CD4-positive, alpha-beta T cell treated with Interleukin-4 for 4 hours (primary cell): Measurements from ENCODE around the gene ADARB2.
"Not testable (repeated sequence)": the region's sequence is repeated elsewhere in the genome, so short reads cannot be mapped to it uniquely, and the experiment has no call there.

Source experiments
- DNase-seq: peaks from one replicate; pipeline ENCODE4 v3.0.0-alpha.2; 2020

ADARB2 gene

GRCh38 chr10:1476455-1476803, 260.9 kb downstream of the ADARB2 start:
- DNase-seq, result no peak

GRCh38 chr10:1475771-1476454, 261.4 kb downstream of the ADARB2 start:
- DNase-seq, result no peak

- no peak for DNase-seq
Measured at GRCh38 chr10:1475098-1475591, 262.2 kb downstream of the ADARB2 start.

- no peak for DNase-seq
Measured at GRCh38 chr10:1474376-1475097, 262.8 kb downstream of the ADARB2 start.

- no peak for DNase-seq
Measured at GRCh38 chr10:1473874-1474273, 263.5 kb downstream of the ADARB2 start.

DNA sequence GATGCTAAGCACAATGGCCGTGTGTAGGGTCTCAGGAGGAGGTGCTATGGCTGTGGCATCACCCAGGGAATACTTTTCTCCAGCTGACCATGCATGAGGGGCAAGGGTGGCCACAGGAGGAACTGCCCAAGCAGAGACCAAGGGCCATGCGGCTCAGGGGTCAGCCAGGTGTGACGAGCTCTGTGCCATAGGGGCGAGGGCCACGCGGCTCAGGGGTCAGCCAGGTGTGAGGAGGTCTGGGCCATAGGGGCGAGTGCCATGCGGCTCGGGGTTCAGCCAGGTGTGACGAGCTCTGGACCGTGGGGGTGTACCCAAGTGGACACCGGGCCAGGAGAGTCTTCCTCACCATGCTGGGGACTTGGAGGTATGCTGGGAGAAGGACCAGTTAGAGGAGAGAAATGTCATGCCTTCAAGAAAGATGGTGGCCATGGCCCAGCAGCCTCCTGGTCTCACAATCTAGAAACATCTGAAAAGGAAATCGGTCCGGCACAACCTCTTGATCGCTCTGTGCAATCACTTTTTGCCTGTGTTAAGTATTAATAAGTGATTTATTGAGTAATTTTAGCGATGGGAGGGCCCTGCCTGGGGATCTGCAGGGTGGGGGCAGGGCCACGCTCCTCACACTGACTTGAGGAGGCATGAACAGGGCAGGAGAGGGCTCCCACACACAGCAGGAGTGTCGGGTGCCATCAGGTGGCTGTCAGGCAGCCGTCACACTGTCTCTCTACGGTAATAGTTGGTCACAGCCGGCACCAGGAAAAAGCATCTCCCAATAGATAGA, 265.0 kb downstream of the ADARB2 start:
- no peak for DNase-seq

- no peak for DNase-seq
Measured at GRCh38 chr10:1468811-1469210, 268.5 kb downstream of the ADARB2 start.

GRCh38 chr10:1467334-1468076, 269.8 kb downstream of the ADARB2 start:
- no peak for DNase-seq

- no peak for DNase-seq
Measured at GRCh38 chr10:1465993-1466764, 271.1 kb downstream of the ADARB2 start.

DNA sequence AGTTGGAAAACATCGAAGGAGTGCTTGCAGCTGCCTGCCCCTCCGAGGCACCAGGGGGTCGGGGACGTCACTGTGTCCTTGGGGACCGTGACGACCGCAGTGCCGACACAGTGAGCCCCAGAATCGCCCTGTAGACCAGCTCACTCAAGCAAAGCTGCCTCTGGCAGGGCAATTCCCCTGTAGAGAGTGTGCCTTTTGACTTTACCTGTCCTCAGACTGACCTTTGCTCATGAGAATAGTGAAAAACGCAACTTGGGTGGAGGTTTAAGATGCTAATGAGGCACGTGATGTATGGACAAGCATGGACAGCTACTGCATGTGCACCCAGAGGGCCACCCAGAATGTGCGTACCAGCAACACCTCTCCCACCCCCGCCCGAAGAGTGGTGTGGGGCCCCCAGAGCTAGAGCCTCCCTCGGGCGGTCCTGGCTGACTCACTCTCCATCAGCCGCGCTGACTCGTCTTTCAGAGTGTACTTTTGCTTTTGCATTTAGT, 271.9 kb downstream of the ADARB2 start:
- DNase-seq, result no peak

DNA sequence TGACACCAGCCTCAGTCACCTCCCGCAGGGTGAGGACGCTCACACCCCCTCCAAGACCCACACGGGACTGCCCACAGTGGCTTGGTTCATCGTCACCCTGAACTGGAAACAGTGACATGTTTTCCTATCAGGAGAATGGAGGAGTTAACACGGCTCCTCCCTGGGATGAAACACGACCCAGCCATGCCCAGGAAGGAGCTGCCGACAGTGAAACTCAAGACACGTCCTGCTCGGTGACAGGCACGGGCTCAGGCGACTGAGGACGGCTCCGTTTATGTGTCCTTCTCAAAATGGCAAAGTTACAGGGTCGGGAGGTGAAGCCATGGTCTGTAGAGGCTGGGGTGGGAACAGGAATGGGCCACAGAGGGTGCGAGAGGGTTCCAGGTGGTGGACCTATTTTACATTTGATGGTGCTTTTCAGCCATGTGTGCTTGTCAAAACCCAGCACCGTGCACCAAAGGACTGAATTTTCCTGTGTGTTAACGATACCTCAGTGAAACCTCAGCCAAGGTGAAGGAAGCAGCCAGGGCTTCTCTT, 272.4 kb downstream of the ADARB2 start:
- no peak for DNase-seq

GRCh38 chr10:1463971-1464370, 273.4 kb downstream of the ADARB2 start:
- DNase-seq, result not testable (repeated sequence)

GRCh38 chr10:1462994-1463633, 274.2 kb downstream of the ADARB2 start:
- no peak for DNase-seq

- no peak for DNase-seq
Measured at GRCh38 chr10:1462521-1462920, 274.8 kb downstream of the ADARB2 start.

DNA sequence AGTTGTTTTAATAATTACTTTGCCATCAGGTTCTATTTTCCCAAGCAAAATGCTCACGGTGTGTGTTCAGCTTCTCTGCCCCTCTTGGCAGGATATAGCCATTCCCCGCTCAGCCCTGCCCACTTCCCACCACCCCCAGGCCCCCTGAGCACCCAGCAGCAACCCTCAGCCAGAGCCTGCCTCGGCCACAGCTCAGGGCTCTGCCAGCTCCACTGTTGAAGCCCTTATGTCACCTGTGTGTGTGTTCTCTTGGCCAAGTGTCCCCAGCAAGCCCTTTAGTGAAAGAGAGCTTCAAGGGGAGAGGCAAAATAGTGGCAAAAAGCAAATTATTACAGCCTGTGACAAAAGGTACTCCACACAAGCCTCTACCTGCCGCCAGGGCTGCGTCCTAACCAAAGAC, 275.3 kb downstream of the ADARB2 start:
- no peak for DNase-seq

DNA sequence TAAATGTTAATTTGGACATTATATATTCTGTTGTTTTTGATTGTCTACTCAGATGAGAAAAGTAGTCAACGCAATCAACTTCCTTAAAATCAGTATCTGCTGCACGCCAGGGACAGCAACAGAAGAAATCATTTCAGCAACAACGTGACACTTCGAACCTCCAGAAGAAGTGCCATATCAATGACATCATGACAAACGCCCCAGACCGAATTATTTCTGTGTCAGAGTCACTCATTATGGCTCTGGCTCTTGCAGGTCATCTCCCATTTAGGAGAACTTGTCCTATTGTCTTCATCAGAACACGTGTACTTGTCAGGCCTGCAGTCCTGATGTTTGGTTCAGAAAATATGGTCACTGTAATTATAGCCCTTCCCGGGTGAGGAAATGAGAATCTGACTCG, 276.3 kb downstream of the ADARB2 start:
- no peak for DNase-seq

GRCh38 chr10:1459664-1460063, 277.7 kb downstream of the ADARB2 start:
- DNase-seq, result not testable (repeated sequence)

DNA sequence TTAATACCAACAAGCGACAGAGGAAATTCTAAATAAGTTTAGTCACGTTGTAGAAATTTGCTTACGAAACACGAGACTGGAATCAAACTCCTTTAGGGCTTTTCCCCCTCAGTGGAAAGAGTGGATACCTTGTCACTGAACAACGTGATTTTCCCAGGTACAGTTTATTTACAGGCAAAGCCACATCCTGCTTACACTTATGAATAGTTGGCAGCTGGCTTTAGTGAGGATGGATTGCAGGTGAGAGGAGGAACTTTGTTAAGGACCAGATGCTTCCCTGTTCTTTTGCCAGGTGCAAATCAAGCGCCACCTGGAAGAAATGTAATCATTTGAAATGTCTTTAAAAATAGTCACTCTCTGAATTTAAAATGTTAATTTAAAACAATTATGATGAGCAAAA, 282.4 kb downstream of the ADARB2 start:
- no peak for DNase-seq

DNA sequence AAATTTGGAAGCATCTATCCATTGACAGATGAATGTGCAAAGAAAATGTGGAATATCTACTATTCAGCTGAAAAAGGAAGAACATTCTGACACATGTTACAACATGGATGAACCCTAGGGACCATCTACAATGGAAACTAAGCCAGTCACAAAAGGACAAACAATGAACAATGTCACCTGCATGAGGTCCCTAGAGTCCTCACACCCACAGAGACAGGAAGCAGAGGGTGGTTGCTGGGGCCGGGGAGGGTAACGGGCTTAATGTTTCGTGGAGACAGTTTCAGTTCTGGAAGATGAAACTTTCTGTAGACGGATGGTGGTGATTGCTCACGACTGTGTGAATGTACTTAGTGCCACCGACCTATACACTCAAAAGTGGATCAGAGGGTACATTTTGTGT, 282.9 kb downstream of the ADARB2 start:
- DNase-seq, result no peak

GRCh38 chr10:1452777-1453176, 284.5 kb downstream of the ADARB2 start:
- DNase-seq, result no peak

GRCh38 chr10:1451941-1452340, 285.4 kb downstream of the ADARB2 start:
- DNase-seq, result no peak
